ENCODE results near the gene TMEM50B.
A peak's percentile ranks its signal among the peaks of the same experiment; 100 is the strongest.
"Not testable (repeated sequence)": the region's sequence is repeated elsewhere in the genome, so short reads cannot be mapped to it uniquely, and the experiment has no call there.

TMEM50B gene

DNA sequence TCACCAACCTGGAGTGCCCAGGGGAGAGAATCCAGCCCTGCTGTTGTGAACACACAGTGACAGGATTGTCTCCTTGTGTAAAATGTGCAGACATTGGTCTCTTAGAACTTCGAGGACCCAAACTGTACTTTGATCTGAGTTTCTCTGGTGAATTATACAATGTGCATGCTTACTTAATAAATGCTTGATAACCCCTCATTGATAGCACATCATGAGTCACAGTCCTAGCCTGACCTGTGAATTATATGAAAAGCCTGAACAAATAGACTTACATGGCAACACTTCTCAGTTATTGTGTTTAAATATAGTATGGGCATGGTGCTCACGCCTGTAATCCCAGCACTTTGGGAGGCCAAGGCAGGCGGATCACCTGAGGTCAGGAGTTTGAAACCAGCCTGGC, 53.9 kb downstream of the TMEM50B start:
- no peak for DNase-seq

DNA sequence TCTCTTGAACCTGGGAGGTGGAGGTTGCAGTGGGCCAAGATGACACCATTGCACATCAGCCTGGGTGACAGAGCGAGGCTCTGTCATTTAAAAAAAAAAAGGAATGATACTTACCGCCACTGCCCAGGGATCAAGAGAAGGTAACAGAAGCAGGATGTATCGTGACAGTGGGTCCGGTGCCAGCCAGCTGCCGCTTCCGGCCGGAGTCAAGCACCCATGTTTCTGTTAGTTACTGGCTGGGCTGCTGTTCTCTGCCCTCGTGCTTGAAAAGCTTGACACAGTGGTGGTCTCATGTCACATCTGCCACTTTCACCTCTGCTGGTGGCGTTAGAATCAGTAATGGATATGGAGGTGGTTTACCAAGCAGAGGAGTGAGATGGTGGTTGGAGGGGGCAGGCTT, 55.6 kb downstream of the TMEM50B start:
- DNase-seq, result no peak

DNA sequence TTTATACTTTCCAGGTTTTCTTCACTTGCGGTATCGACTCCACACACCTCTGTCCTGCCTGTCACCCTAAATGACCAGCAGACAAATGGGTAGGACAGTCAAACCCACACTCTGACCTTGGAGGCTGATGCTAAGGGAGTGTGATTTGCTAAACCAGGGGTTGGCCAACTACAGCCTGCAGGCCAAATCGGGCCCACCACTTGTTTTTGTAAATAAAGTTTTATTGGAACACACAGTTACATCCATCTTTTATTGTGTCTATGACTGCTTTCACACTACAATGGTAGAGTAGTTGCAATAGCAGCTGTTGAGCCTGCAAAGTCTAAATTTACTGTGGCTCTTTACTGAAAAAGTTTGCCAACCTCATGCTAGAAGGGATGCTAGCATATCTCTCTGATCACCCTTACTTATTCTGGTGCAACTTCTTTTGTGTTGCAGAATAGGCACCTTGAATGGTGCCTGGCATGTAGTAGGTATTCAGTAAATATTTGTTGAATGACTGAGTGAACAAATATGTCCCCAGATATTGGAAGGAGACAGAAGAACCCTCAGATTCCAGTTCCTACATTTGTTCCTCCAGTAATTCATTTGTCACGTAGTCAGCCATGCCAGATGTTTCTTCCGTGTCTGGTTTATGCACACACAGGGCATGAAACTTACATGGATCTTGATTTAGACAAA, 57.9 kb downstream of the TMEM50B start:
- DNase-seq, result no peak

DNA sequence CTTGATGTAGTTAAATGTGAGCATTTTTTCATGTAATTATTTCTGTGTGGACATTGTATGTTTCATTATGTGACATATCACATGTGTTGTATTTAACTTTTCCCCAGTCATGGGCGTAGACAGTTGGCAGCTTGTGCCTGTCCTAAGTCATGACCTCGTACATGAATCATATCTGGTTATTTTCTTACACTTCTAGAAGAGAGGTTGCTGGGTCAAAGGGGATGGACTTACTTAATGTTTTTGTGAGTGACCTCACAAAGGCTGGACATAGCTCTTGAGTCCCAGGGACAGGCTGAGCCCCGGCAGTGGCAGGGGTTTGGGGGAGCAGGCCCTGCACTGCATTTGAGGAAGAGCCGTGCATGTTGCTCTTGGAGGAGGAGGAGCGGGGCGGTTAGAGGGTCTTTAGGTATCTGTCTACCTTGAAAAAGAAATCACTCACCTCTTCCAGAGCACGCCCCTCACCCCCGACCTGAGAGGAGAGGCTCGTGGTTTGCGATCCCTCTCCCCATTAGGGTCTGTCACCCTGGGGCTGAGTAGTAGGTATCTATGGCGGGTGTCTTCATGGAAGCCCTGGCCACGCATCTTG, 60.1 kb downstream of the TMEM50B start:
- no peak for DNase-seq

DNA sequence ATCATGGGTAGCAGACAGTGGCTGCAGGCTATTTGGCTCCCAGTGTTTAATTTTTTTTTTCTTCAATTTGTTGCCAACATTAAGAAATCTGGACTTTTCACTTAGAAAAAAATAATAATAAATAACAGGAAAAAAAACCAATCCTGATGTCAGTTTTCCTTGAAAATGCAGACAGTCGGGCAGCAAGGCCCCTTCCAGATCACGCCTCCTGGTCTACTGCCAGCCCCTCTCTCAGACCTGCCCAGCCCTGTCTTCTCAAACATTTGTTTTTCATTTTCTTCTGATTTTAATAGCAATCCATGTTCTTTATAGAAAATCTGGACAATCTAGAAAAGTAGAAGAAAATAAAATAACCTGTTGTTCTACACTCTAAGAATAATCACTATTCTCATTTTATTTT, 61.1 kb downstream of the TMEM50B start:
- DNase-seq, result no peak

DNA sequence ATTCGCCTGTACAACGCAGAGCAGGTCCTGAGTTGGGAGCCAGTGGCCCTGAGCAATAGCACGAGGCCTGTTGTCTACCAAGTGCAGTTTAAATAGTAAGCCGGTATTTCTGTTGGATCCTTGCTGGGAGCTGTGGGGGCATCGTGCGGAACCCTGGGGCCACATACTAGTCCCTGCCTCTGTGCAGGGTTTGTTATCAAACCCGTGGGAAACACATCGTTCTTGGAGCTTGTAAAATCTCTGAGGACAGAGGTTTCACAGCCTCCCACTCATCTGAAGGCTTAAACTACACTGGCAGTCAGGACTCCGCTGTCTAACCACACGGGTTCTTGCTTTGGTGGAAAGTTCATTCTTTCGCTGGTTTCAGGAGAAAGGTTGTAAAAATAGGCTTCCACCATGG, 64.8 kb downstream of the TMEM50B start:
- DNase-seq, result no peak

DNA sequence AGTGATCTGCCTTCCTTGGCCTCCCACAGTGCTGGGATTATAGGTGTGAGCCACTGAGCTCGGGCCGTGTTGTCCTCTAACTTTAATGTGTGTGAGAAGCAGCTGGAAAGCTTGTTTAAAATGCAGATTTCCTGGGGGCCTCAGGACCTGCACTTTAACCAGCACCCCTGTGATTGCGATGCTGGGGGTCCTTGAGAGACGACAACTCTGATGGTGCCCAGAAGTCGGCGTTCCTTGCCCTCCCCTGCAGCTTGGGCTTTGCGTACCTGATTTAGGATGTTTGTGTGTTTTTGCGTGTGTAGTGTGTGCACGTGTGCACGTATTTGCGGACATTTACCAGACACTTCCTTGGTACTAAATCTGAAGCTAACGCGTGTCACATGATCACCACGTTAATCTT, 65.7 kb downstream of the TMEM50B start:
- DNase-seq, result no peak

DNA sequence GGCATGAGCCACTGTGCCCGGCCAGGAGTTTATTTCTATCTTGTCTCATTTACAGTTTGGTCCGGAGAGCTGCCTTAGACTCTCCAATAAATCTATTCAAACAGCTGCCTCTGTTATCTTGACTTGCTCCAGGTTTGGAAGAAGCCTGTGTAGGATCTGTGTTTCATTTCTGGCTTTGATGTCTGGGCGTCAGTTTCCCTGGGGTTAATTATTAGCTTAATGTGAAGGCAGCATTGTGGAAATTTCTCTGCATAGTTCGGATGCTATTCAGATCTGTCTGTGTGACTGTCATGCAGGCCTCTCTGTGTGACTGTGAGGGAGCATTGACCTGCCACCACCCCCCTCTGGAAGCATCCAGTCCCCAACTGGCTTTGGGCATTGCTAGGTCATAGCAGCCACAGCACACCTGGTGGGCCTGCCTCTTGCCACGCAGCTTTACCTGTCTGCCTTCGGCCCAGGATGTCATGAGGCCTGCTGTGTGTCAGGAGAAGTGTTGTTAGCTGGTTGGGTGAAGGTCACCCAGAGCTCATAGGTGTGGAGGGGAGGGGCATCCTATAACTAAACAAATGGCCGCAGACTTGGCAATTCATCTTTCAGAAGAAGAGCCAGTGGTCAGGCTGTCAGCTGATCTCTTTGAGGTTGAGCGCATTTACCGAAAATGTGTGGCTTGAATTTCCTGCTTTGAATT, 66.8 kb downstream of the TMEM50B start:
- DNase-seq, result no peak

DNA sequence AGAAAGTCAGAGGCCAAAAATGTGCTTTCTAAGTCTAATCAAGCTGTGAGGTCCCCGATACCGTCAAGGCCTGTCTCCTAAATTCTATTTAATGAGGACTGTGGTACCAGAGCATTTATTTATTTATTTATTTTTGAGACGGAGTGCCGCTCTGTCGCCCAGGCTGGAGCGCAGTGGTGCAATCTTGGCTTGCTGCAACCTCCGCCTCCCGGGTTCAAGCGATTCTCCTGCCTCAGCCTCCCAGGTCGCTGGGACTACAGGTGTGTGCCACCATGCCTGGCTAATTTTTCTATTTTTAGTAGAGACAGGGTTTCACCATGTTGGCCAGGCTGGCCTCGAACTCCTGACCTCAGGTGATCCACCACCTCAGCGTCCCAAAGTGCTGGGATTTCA, 67.3 kb downstream of the TMEM50B start:
- not testable (repeated sequence) for DNase-seq

DNA sequence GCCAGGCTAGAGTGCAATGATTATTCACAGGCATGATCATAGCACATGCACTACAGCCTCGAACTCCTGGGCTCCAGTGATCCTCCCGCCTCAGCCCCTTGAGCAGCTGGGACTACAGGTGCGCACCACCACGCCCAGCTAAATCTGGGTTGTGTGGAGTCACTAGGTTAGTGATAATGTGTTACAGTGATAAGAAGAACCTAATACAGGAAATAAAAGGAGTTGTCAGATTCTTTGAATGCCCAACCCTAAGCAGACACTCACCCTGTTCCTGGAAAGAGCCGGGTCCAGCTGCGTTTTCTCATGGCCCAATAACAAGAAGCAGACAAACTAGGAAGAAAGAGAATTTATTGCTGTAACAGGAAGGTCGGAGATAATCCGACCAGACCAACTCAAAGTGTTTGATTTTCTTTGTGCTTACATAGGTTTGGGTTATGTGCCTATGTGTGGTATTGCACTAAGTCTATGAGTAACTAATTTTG, 67.8 kb downstream of the TMEM50B start:
- no peak for DNase-seq

DNA sequence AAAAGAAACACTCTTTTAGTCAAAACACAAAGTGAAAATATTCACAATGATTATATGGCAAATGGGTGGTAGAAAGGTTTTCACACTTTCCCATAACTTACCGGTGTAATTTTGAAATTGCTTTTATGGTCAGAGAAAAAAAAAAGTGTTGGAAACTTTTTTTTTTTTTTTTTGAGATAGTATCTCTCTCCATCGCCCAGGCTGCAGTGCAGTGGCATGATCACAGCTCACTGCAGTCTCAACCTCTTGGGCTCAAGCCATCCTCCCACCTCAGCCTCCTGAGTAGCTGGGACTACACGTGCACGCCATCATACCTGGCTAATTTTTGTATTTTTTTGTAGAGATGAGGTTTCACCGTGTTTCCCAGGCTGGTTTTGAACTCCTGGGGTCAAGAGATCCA, 73.3 kb downstream of the TMEM50B start:
- no peak for DNase-seq

DNA sequence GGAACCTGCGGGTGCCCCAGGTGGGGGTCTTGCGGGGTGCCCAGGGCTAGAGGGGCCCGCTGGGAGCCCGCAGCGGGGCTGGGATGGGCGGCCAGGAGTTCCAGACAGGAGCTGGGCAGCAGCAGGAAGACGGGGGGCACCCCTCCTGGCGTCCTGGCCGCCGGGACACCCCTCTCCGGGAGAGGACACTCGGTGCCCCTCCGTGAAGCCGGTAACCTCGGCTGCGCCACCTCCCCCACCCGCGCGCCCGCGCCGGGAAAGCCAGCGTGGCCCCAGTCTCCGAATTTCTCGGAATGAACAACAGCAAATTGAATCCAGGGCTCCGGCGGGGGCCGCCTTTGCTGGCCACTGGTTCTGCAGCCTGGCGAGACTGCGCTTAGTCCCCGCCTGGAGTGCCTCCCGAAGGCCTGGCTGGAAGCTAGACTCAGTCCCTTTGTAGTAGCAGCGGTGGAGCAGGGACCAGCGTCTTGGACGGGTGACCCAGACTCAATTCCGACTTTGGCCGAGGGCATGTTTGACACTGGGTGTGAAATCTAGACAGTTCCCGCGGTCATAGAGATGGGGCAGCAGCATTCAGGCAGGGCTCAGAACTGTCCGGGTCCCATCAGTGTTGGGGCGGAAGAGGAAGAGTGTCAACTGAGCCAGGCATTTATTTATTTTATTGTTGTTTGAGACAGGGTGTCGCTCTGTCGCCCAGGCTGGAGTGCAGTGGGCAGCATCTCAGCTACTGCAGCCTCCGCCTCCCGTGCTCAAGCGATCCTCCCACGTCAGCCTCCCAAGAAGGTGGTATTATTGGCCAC, 75.8 kb downstream of the TMEM50B start:
- peak; percentile 20 for DNase-seq

DNA sequence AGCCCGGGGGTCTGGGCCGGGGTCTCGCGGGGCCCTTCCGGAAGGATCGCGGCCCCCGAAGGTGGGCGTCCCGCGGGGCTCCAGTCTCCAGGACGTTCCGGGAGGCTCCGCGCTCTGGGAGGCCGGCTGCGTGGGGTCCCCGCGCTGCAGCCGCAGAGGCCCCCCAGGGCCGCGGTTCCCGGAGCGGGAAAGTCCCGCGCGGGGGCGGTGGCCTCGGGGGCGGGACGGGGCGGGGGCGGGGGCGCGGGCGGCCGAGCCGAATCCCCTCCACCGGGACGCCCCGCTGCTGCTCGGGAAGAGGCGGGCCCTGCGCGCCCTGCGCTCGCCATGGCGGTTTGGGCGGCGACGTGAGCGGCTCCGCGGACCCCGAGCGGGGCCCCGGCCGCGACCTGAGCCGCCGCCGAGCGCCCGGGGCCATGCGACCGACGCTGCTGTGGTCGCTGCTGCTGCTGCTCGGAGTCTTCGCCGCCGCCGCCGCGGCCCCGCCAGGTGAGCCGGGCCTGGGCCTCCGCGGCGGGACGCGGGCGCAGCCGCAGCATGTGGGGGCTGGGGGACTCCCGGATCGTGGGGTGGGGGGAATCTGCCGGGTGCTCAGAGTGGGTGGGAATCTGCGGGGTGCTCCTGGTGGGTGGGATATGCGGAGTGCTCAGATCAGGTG, 76.5 kb downstream of the TMEM50B start, which contains the start of gene IFNGR2:
TSS of gene IFNGR2 (plus strand) at position 286 of the 658 bp plus-strand sequence. CDS start at position 417, 131 bp downstream.
- peak; percentile 40 for DNase-seq

DNA sequence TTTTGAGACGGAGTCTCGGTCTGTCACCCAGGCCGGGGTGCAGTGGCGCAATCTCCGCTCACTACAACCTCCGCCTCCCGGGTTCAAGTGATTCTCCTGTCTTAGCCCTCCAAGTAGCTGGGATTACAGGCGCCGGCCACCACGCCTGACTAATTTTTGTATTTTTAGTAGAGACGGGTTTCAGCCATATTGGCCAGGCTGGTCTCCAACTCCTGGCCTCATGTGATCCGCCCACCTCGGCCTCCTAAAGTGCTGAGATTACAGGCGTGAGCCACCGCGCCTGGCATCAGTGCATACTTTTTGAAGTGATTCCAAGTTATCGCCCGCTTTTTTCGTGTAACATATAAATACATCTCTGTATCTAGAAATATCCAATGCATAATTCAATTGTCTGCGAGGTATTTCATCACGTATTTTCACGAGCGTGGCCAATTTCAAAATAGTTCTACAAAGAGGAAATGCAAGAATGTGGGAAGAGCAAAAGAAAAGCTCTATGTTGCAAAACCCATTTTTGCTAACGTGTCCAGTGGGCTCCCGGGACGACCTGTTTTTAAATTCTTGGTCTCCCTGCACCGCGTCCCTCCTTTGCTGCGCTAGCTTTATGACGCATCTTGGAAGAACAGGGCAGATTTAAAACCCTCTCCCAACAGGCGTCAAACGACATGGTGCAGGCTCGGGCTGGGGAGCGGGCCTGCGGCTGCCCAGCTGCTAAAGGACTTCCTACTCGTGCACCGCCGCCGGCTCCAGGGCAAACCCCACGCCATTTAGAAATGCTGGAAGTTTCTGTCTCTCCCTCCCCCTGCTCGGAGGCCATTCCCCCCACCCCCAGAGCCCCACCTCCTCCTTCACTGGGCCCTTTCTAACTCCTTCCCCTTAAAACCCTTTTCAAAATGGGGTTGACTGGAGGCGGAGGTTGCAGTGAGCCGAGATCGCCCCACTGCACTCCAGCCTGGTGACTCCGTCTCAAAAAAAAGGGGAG, 77.5 kb downstream of the TMEM50B start:
- no peak for DNase-seq

DNA sequence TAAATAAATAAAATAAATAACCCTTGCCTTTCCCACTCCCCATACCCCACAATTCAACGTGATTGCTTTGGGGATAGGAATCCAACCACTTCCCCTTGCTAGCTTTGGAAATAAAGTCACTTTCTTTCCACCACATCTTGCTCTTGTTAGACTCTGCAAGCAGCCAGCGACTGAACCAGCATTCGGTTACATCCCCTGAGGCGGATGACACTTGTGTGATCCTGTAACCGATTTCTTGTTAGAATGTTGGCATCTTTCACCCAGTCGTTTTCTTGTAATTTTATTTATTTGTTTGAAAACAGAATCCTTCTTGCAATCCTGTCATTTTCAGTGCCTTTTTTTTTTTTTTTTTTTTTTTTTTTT, 78.2 kb downstream of the TMEM50B start:
- DNase-seq, result no peak

Data from activated T-cell treated with anti-CD3 and anti-CD28 coated beads for 4 hours (primary cell).